ENCODE results near the gene AUTS2. TPM values are rescaled to one million over a fixed set of nuclear protein-coding genes. Genes with fewer than 3 reads are reported as not detected.

The AUTS2 gene
- total RNA-seq, 1 experiment from 2014 or later: 256 TPM

DNA sequence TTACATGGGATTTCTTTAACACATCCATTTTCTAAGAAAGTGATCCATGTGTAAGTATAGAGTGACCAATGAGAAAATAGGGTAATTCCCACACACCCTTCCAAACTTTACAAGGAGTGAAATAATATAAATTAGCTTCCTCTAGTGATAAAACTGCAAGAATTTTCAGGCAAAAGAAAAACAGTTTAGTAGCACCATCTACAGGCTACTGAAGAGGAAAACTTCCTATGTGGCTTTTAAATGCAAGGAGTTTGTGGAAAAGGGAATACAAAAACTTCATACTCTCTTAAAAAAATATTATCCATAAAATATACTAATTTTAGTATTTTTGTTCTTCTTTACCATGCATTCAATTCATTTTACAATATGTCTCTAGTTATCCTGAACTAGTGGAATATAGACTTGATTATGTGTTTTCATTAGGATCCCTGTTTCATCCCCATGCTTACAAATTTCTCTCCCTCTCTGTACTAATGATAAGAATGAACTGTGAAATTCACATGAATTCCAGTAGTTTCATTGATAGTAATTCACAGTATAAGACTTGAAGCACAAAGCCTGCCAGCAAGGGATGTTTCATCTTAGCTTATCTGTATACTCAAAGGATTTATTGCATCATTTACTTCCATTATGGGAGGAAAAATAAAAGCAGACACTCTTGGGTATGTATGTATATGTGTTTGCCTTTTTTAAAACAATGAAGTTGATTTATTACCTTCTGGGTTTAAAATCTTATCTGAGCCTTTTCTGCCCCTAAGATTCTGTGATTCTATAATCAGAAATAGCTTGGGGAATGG, 442.9 kb downstream of the AUTS2 start:
- no peak overlapping the region for H3K27ac Mint-ChIP-seq

More for the DNA sequence above, 442.9 kb downstream of the AUTS2 start:
- Mint-ChIP-seq H3K4me3 (no peak overlapping the region), H3K9me3 (no peaks in the 10 kb centered on the region), H3K4me1 (peaks cover 9 to 12% of the 10 kb centered on the region in 2 experiments), H3K27me3 (ENCODE audit: low read depth) (no peaks in the 10 kb centered on the region), H3K36me3 (ENCODE audit: insufficient read depth in 1 of 3, low read depth in 3 of 3) (no peaks in the 10 kb centered on the region)
- Histone ChIP-seq H2BK12ac (ENCODE audit: insufficient read length, low read depth, low read length) (no peak overlapping the region), H3T11ph (ENCODE audit: low read length) (no peak overlapping the region), H3K27ac (ENCODE audit: insufficient read length, low read depth, low read length) (no peak overlapping the region), H3K4me2 (ENCODE audit: insufficient read depth, insufficient read length, low read length) (no peak overlapping the region), H2BK120ac (ENCODE audit: low read depth, low read length, poor library complexity, severe bottlenecking) (no peak overlapping the region), H2BK15ac (ENCODE audit: low read depth, low read length) (no peak overlapping the region), H3K14ac (ENCODE audit: insufficient read depth, low read length) (no peak overlapping the region), H4K8ac (replicated peaks; ENCODE audit: insufficient read length, low read depth, low read length) (no peak overlapping the region), H2BK20ac (ENCODE audit: low read depth, low read length, poor library complexity, severe bottlenecking) (no peak overlapping the region), H4K91ac (ENCODE audit: insufficient read length, low read depth, low read length) (no peak overlapping the region), H2AFZ (ENCODE audit: low read length) (no peak overlapping the region), H3K27me3 (ENCODE audit: insufficient read depth, low read length) (no peaks in the 10 kb centered on the region), H3K4ac (ENCODE audit: low read depth, low read length) (no peak overlapping the region), H4K20me1 (ENCODE audit: control insufficient read depth, insufficient read depth, insufficient read length) (no peaks in the 10 kb centered on the region), H3K79me2 (ENCODE audit: insufficient read depth, low read length) (no peaks in the 10 kb centered on the region), H3K23me2 (ENCODE audit: insufficient read length, low read depth, low read length, poor library complexity, severe bottlenecking) (no peaks in the 10 kb centered on the region), H3K18ac (ENCODE audit: insufficient read length, low read depth, low read length) (no peak overlapping the region), H3K56ac (ENCODE audit: insufficient read length, low read depth, low read length) (no peak overlapping the region), H3K23ac (ENCODE audit: insufficient read length, low read depth, low read length) (no peak overlapping the region), H3K9ac (ENCODE audit: extremely low read depth, insufficient read length, low read length) (no peak overlapping the region), H3K9me3 (ENCODE audit: control insufficient read depth, low read depth, low read length) (no peaks in the 10 kb centered on the region), H2BK5ac (ENCODE audit: insufficient read length, low read length) (no peak overlapping the region), H2AK5ac (ENCODE audit: insufficient read length, low read length) (no peak overlapping the region), H3K4me1 (ENCODE audit: insufficient read depth, low read length) (no peaks in the 10 kb centered on the region), H3K79me1 (ENCODE audit: insufficient read depth, low read depth, low read length, poor library complexity, severe bottlenecking) (no peaks in the 10 kb centered on the region), H4K5ac (ENCODE audit: insufficient read length, low read depth, low read length) (no peak overlapping the region)
- TF ChIP-seq, protein P1, sequence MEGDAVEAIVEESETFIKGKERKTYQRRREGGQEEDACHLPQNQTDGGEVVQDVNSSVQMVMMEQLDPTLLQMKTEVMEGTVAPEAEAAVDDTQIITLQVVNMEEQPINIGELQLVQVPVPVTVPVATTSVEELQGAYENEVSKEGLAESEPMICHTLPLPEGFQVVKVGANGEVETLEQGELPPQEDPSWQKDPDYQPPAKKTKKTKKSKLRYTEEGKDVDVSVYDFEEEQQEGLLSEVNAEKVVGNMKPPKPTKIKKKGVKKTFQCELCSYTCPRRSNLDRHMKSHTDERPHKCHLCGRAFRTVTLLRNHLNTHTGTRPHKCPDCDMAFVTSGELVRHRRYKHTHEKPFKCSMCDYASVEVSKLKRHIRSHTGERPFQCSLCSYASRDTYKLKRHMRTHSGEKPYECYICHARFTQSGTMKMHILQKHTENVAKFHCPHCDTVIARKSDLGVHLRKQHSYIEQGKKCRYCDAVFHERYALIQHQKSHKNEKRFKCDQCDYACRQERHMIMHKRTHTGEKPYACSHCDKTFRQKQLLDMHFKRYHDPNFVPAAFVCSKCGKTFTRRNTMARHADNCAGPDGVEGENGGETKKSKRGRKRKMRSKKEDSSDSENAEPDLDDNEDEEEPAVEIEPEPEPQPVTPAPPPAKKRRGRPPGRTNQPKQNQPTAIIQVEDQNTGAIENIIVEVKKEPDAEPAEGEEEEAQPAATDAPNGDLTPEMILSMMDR (conservative IDR thresholded peaks at IDR 0.05): peak; percentile 68
- DNase-seq: no peak

Measured in H9 (cell line).